Stimulated activated CD8-positive, alpha-beta memory T cell treated with anti-CD3 and anti-CD28 coated beads, Interleukin-4, amount 100 ng/mL, for 1 hour (primary cell): ENCODE data around the gene ABCB11.
"Not testable (repeated sequence)": the region's sequence is repeated elsewhere in the genome, so short reads cannot be mapped to it uniquely, and the experiment has no call there.

Experiments
- DNase-seq, 2 donors: peaks; one replicate each; pipeline ENCODE4 v3.0.0-alpha.2; 2020; ENCODE audit warnings: low read depth in 2 of 2, low spot score in 1 of 2

ABCB11 gene

GRCh38 chr2:168897449-168897848 is 133.7 kb downstream of the ABCB11 start:
- no peak for DNase-seq

- no peak for DNase-seq
Measured at GRCh38 chr2:168896783-168897182, 134.3 kb downstream of the ABCB11 start.

GRCh38 chr2:168895771-168896170 is 135.4 kb downstream of the ABCB11 start:
- no peak for DNase-seq

- DNase-seq = no peak
Measured at GRCh38 chr2:168894720-168895119, 136.4 kb downstream of the ABCB11 start.

GRCh38 chr2:168894101-168894500 is 137.0 kb downstream of the ABCB11 start:
- DNase-seq = no peak

- no peak for DNase-seq
Measured at GRCh38 chr2:168892327-168892726, 138.8 kb downstream of the ABCB11 start.

GRCh38 chr2:168890006-168890782 is 140.9 kb downstream of the ABCB11 start, which contains the start of gene SPC25:
Gene SPC25 (minus strand): TSS chr2:168890430. CDS start chr2:168889519, 911 bp downstream.
- DNase-seq = peak; percentile 46 to 72

- no peak for DNase-seq
Measured at GRCh38 chr2:168889635-168890005, 141.5 kb downstream of the ABCB11 start.

- no peak for DNase-seq
Measured at GRCh38 chr2:168884975-168885374, 146.1 kb downstream of the ABCB11 start.

- DNase-seq = not testable (repeated sequence)
Measured at GRCh38 chr2:168882163-168882562, 149.0 kb downstream of the ABCB11 start.

GRCh38 chr2:168874368-168875054 is 156.6 kb downstream of the ABCB11 start:
- DNase-seq = no peak

- DNase-seq = not testable (repeated sequence)
Measured at GRCh38 chr2:168870824-168871223, 160.3 kb downstream of the ABCB11 start.
